OCI-LY3 (cell line): ENCODE measurements around the gene DHX35.

ENCODE experiments used
- H2AFZ ChIP-seq: fragments of 200-600, 300-600 bp; shearing (Covaris generic); 2 replicates; pipeline ENCODE4 v1.6.0; 2014; ENCODE audit warnings: antibody characterized with exemption, low read depth, low read length
- H3K27ac ChIP-seq: fragments of 200-600, 300-600 bp; sonication (generic); 2 replicates; pipeline ENCODE4 v1.5.1; 2014; ENCODE audit warnings: mild to moderate bottlenecking, low read length, moderate library complexity, mixed read lengths
- H3K27me3 ChIP-seq: fragments of 200-600, 300-600 bp; sonication (generic); 2 replicates; pipeline ENCODE4 v1.6.1; 2014; ENCODE audit warnings: low read depth, low read length, mixed read lengths
- H3K36me3 ChIP-seq: fragments of 200-600, 300-600 bp; sonication (generic); replicated peaks from 2 replicates; pipeline ENCODE3; 2014; ENCODE audit warnings: low read depth, low read length, mixed read lengths
- H3K4me1 ChIP-seq: fragments of 300-600, 200-600 bp; sonication (generic); 2 replicates; pipeline ENCODE4 v1.6.1; 2014; ENCODE audit warnings: low read length, mixed read lengths
- H3K4me2 ChIP-seq: fragments of 200-600, 300-600 bp; sonication (generic); 2 replicates; pipeline ENCODE4 v1.6.1; 2014; ENCODE audit warnings: low read length, mixed read lengths
- H3K4me3 ChIP-seq: fragments of 300-600, 200-600 bp; sonication (generic); 2 replicates; pipeline ENCODE4 v1.5.1; 2014; ENCODE audit warnings: antibody characterized with exemption, mild to moderate bottlenecking, low read length, moderate library complexity
- H3K79me2 ChIP-seq: fragments of 300-600, 200-600 bp; shearing (Covaris generic); 2 replicates; pipeline ENCODE4 v1.6.1; 2014; ENCODE audit warnings: mild to moderate bottlenecking, low read length, mixed read lengths
- H3K9ac ChIP-seq: fragments of 300-600, 200-600 bp; shearing (Covaris generic); 2 replicates; pipeline ENCODE4 v1.6.0; 2014; ENCODE audit warnings: mild to moderate bottlenecking, low read length, moderate library complexity
- H3K9me3 ChIP-seq: fragments of 200-600, 300-600 bp; shearing (Covaris generic); 2 replicates; pipeline ENCODE4 v1.6.1; 2014; ENCODE audit warnings: low read length, mixed read lengths; ENCODE audit not compliant: insufficient read depth
- H4K20me1 ChIP-seq: fragments of 200-600, 300-600 bp; sonication (generic); 2 replicates; pipeline ENCODE4 v1.6.1; 2016; ENCODE audit warnings: low read length, mixed read lengths; ENCODE audit not compliant: insufficient read depth
- EZH2phosphoT487 ChIP-seq: fragments of 200-600 bp; shearing (Covaris generic); IDR thresholded peaks from 2 replicates; pipeline ENCODE4 v1.6.1; 2018; ENCODE audit warnings: antibody characterized with exemption, mixed run types, low read depth
- TF ChIP-seq, protein P1 (sequence below): fragments of 200-600, 300-600 bp; sonication (generic); IDR thresholded peaks from 2 replicates; pipeline ENCODE4 v1.5.1; 2014; ENCODE audit warnings: antibody characterized with exemption, low read length, low read depth

The DHX35 gene

DNA sequence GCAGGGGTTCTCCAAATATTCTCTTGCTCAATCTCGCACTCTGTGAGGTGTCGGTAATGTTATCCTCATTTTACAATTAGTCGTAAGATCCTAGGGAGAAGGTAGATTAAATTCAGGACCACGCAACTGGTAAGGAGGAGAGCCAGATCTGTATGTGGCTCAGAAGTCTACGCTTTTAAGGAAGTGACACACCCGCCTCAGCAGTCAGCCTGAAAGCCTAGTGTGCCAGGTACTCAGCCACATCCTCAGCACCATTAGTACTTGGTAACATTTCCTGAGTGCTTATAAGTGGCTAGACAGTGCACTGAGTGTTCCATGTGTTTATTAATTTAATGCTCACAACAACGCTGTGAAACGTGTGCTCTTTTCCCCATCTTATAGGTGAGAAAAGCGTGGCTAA lies 63.7 kb downstream of the DHX35 start:
- H3K27ac ChIP-seq: no peak overlapping the region
- no peaks in the 10 kb centered on the region for H4K20me1 ChIP-seq
- H3K79me2 ChIP-seq: peaks cover 3% of the 10 kb centered on the region; the same call in 1 of the 2 replicates
- H3K4me2 ChIP-seq: no peak overlapping the region
- TF ChIP-seq, protein P1, sequence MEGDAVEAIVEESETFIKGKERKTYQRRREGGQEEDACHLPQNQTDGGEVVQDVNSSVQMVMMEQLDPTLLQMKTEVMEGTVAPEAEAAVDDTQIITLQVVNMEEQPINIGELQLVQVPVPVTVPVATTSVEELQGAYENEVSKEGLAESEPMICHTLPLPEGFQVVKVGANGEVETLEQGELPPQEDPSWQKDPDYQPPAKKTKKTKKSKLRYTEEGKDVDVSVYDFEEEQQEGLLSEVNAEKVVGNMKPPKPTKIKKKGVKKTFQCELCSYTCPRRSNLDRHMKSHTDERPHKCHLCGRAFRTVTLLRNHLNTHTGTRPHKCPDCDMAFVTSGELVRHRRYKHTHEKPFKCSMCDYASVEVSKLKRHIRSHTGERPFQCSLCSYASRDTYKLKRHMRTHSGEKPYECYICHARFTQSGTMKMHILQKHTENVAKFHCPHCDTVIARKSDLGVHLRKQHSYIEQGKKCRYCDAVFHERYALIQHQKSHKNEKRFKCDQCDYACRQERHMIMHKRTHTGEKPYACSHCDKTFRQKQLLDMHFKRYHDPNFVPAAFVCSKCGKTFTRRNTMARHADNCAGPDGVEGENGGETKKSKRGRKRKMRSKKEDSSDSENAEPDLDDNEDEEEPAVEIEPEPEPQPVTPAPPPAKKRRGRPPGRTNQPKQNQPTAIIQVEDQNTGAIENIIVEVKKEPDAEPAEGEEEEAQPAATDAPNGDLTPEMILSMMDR: no peak
- no peak for TF ChIP-seq EZH2phosphoT487
- no peaks in the 10 kb centered on the region for H3K27me3 ChIP-seq
- no peak overlapping the region for H3K9ac ChIP-seq
- no peaks in the 10 kb centered on the region for H3K9me3 ChIP-seq
- H2AFZ ChIP-seq: no peak overlapping the region
- H3K4me3 ChIP-seq: no peak overlapping the region
- peaks cover 43% of the 10 kb centered on the region for H3K4me1 ChIP-seq
- peaks cover 49% of the 10 kb centered on the region for H3K36me3 ChIP-seq

DNA sequence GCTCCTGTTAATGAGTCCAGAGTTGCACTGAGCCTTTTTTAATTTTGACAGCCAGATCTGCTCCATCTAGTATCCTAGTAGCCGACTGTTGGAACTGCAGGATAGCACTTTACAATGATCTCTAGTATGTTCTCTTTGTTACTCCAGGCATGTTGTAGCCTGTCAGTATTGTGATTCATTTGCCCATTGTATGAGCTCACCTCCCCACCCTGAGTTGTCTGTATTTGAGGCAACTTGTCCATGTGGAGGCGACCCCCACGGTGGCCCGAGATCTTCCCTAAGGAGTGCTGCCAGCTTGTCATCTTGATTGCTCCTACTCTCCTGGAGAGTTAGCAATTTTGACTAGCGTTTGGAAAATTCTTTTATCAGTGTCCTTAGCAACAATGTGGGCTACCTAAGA lies 67.2 kb downstream of the DHX35 start:
- Histone ChIP-seq H3K9ac (no peak overlapping the region), H3K4me2 (no peak overlapping the region), H2AFZ (no peak overlapping the region), H3K27ac (no peak overlapping the region), H3K4me3 (no peak overlapping the region), H3K27me3 (no peaks in the 10 kb centered on the region), H3K36me3 (peaks cover 41% of the 10 kb centered on the region), H3K79me2 (no peaks in the 10 kb centered on the region), H3K9me3 (no peaks in the 10 kb centered on the region), H3K4me1 (peaks cover 20% of the 10 kb centered on the region), H4K20me1 (no peaks in the 10 kb centered on the region)
- TF ChIP-seq, protein P1: no peak
- no peak for TF ChIP-seq EZH2phosphoT487

DNA sequence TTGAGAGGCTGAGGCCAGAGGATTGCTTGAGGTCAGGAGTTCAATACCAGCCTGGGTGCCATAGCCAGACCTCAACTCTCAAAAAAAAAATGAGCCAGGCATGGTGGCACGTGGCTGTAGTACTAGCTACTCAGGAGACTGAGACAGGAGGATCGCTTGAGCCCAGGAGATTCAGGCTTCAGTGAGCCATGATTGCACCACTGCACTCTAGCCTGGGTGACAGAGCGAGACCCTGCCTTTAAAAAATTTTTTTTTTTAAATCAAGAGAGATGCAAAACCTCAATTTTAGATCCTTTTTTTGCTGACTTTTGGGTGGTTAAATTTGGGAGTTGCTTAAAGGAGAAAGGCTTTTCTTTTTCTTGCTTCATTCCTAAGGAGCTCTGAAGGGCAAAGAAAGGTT lies 70.9 kb downstream of the DHX35 start:
- Histone ChIP-seq H3K9ac (no peak overlapping the region), H3K79me2 (no peaks in the 10 kb centered on the region), H3K27ac (no peak overlapping the region), H3K27me3 (no peaks in the 10 kb centered on the region), H3K9me3 (no peaks in the 10 kb centered on the region), H3K4me2 (no peak overlapping the region), H2AFZ (no peak overlapping the region), H3K4me1 (no peaks in the 10 kb centered on the region), H3K36me3 (peaks cover 37% of the 10 kb centered on the region), H4K20me1 (no peaks in the 10 kb centered on the region), H3K4me3 (no peak overlapping the region)
- TF ChIP-seq, protein P1: no peak
- no peak for TF ChIP-seq EZH2phosphoT487

DNA sequence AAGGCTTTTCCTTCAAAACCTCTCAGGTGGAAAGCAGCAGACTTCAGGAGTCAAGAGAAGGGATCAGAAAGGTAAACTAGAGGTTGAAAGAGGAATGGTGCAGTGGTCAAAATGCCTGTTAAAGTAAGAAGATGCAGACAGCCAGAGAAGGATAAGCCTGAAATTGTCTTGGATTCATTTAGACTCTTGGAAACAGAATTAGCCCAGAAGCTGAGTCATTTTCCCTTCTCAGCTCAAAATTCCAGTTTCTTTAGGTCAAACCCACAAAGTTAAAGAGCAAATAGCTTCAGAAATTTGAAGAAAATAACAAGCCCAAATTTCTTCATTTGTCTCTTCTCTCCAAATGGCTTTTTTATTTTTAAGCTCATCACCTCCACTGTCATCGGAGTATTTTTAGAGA lies 73.9 kb downstream of the DHX35 start:
- H4K20me1 ChIP-seq: no peaks in the 10 kb centered on the region
- no peak overlapping the region for H2AFZ ChIP-seq
- H3K79me2 ChIP-seq: no peaks in the 10 kb centered on the region
- no peaks in the 10 kb centered on the region for H3K27me3 ChIP-seq
- H3K9me3 ChIP-seq: no peaks in the 10 kb centered on the region
- peaks cover 39% of the 10 kb centered on the region for H3K36me3 ChIP-seq
- TF ChIP-seq EZH2phosphoT487: no peak
- TF ChIP-seq, protein P1: no peak
- H3K4me1 ChIP-seq: no peaks in the 10 kb centered on the region
- H3K9ac ChIP-seq: no peak overlapping the region
- no peak overlapping the region for H3K4me2 ChIP-seq
- H3K27ac ChIP-seq: no peak overlapping the region
- H3K4me3 ChIP-seq: no peak overlapping the region
